Upper lobe of right lung (tissue), 1 donor: Measurements from ENCODE around the gene CFAP73. TPM values are rescaled to one million over a fixed set of nuclear protein-coding genes. Genes with fewer than 3 reads are reported as not detected.

Experiments
- ATAC-seq: fragments of 200-7000 bp; cut with Tn5 transposase; one replicate; pipeline ENCODE4 v1.9.1; 2020; ENCODE audit warnings: mild to moderate bottlenecking, moderate library complexity
- DNase-seq: peaks from one replicate; pipeline ENCODE4 v3.0.0-alpha.2; 2020
- H3K27ac ChIP-seq: fragments of 200-600 bp; one replicate; pipeline ENCODE4 v1.8.0; 2022
- H3K27me3 ChIP-seq: fragments of 200-600 bp; one replicate; pipeline ENCODE4 v1.8.0; 2022; ENCODE audit warnings: mild to moderate bottlenecking
- H3K36me3 ChIP-seq: fragments of 200-600 bp; one replicate; pipeline ENCODE4 v1.8.0; 2022
- H3K4me1 ChIP-seq: fragments of 200-600 bp; one replicate; pipeline ENCODE4 v1.8.0; 2022
- H3K4me3 ChIP-seq: fragments of 200-600 bp; one replicate; pipeline ENCODE4 v1.8.0; 2022; ENCODE audit warnings: mild to moderate bottlenecking
- H3K9me3 ChIP-seq: fragments of 200-600 bp; one replicate; pipeline ENCODE4 v1.8.0; 2022
- CTCF ChIP-seq: fragments of 200-600 bp; IDR thresholded peaks from one replicate; pipeline ENCODE4 v1.8.0; 2022; ENCODE audit warnings: antibody characterized with exemption
- intact Hi-C: fragments of 100-400 bp; cut with DNase I; formaldehyde crosslinking; loops from one replicate; pipeline ENCODE4 v1.11.0; 2022
- total RNA-seq: library from RNA; stranded (reverse); fragmentation: NEBNext Ultra II Directional; extraction: Animal tissue kit (Norgen Biotek cat#: 25700); gene quantifications from one replicate; pipeline ENCODE4 v1.2.1, GENCODE V29; 2021
- donor health status: DM: no; HTN: yes; CAD: no; lungs with severe emphysema.

CFAP73 gene
- total RNA-seq, 1 donor from 2014 or later, result not detected

- no peak for TF ChIP-seq CTCF
- Histone ChIP-seq H3K36me3 (peaks cover 16% of the 10 kb centered on the region), H3K4me3 (no peak overlapping the region), H3K4me1 (peaks cover 6% of the 10 kb centered on the region), H3K27me3 (no peaks in the 10 kb centered on the region), H3K9me3 (no peaks in the 10 kb centered on the region), H3K27ac (no peak overlapping the region)
- ATAC-seq, result no peak
- no peak for DNase-seq
- intact Hi-C loops, result loop anchor here (10.0 kb wide), 1 partner anchor 229 kb away; the partner anchor contains the start of gene SDSL
Observed at GRCh38 chr12:113195598-113195997, 46.1 kb downstream of the CFAP73 start.

GRCh38 chr12:113196582-113196981, 47.1 kb downstream of the CFAP73 start:
- TF ChIP-seq CTCF, result no peak
- Histone ChIP-seq H3K36me3 (peaks cover 8% of the 10 kb centered on the region), H3K9me3 (no peaks in the 10 kb centered on the region), H3K27me3 (no peaks in the 10 kb centered on the region), H3K4me3 (no peak overlapping the region), H3K27ac (no peak overlapping the region), H3K4me1 (peaks cover 6% of the 10 kb centered on the region)
- ATAC-seq (peak; percentile 5), DNase-seq (no peak)
- intact Hi-C loops, result loop anchor here (10.0 kb wide), 1 partner anchor 228 kb away; the partner anchor contains the start of gene SDSL

- ATAC-seq, result peak; percentile 94
- Histone ChIP-seq H3K36me3 (peaks cover 4% of the 10 kb centered on the region), H3K4me3 (no peak overlapping the region), H3K27ac (no peak overlapping the region), H3K27me3 (no peaks in the 10 kb centered on the region), H3K9me3 (no peaks in the 10 kb centered on the region), H3K4me1 (peaks cover 6% of the 10 kb centered on the region)
- intact Hi-C loops, result loop anchor here (10.0 kb wide), 1 partner anchor 228 kb away; the partner anchor contains the start of gene SDSL
- peak; percentile 74 for TF ChIP-seq CTCF
- no peak for DNase-seq
Observed at GRCh38 chr12:113196990-113197389, 47.5 kb downstream of the CFAP73 start.

- intact Hi-C loops, result loop anchor here (10.0 kb wide), 1 partner anchor 227 kb away; the partner anchor contains the start of gene SDSL
- H3K4me1 ChIP-seq, result peaks cover 6% of the 10 kb centered on the region
- H3K4me3 ChIP-seq, result no peak overlapping the region
- H3K27ac ChIP-seq, result no peak overlapping the region
- no peak for TF ChIP-seq CTCF
- H3K9me3 ChIP-seq, result no peaks in the 10 kb centered on the region
- no peak for ATAC-seq
- no peaks in the 10 kb centered on the region for H3K36me3 ChIP-seq
- no peak for DNase-seq
- H3K27me3 ChIP-seq, result no peaks in the 10 kb centered on the region
Observed at GRCh38 chr12:113197518-113198077, 48.1 kb downstream of the CFAP73 start.

- intact Hi-C loops, result loop anchor here (10.0 kb wide), 1 partner anchor 227 kb away; the partner anchor contains the start of gene SDSL
- no peak for ATAC-seq
Observed at GRCh38 chr12:113198296-113198695, 48.8 kb downstream of the CFAP73 start.

More at GRCh38 chr12:113198296-113198695, 48.8 kb downstream of the CFAP73 start:
- Histone ChIP-seq H3K9me3 (no peaks in the 10 kb centered on the region), H3K4me3 (no peak overlapping the region), H3K4me1 (peaks cover 6% of the 10 kb centered on the region), H3K27ac (no peak overlapping the region), H3K36me3 (no peaks in the 10 kb centered on the region), H3K27me3 (no peaks in the 10 kb centered on the region)
- DNase-seq, result no peak
- no peak for TF ChIP-seq CTCF
